H1 (cell line): ENCODE measurements around the gene CIAO2B. TPM values are rescaled to one million over a fixed set of nuclear protein-coding genes. Genes with fewer than 3 reads are reported as not detected.

ENCODE experiments used
- CTCF ChIA-PET: fragments of 300-600 bp; sonication (Branson Sonifier 250); formaldehyde crosslinking; loops from one replicate; lab custom pipeline; 2021; ENCODE audit not compliant: partially characterized antibody; lab: Charles Lee
- POLR2A ChIA-PET: fragments of 300-600 bp; sonication (Branson Sonifier 250); formaldehyde crosslinking; loops from one replicate; lab custom pipeline; 2021; ENCODE audit warnings: inconsistent platforms; ENCODE audit not compliant: partially characterized antibody; lab: Charles Lee
- DNase-seq, 2 experiments: peaks; one replicate each; pipeline versions ENCODE4 v3.0.0 to v3.0.0-alpha.2; 2010 to 2022; ENCODE audit warnings: low spot score in 2 of 2, low read depth in 1 of 2, mixed read lengths in 1 of 2
- FAIRE-seq: peaks from 2 replicates; lab custom pipeline; 2011; peaks lifted over from hg19 to GRCh38; lab: Jason Lieb, UNC
- H2AFZ ChIP-seq: 2 replicates; pipeline ENCODE4 v1.8.1; 2012; ENCODE audit warnings: low read length, inconsistent platforms
- H2AK5ac ChIP-seq: 2 replicates; pipeline ENCODE4 v1.6.1; 2013; ENCODE audit warnings: low read depth, low read length
- H2BK120ac ChIP-seq: replicated peaks from 2 replicates; pipeline ENCODE3; 2013; ENCODE audit warnings: low read depth, low read length, inconsistent platforms
- H2BK12ac ChIP-seq: 2 replicates; pipeline ENCODE4 v1.6.1; 2013; ENCODE audit warnings: low read depth, low read length
- H2BK15ac ChIP-seq: 2 replicates; pipeline ENCODE4 v1.6.1; 2013; ENCODE audit warnings: low read length
- H2BK20ac ChIP-seq: 2 replicates; pipeline ENCODE4 v1.6.1; 2013; ENCODE audit warnings: low read length
- H2BK5ac ChIP-seq: 2 replicates; pipeline ENCODE4 v1.6.1; 2013; ENCODE audit warnings: low read depth, low read length
- H3K14ac ChIP-seq: 2 replicates; pipeline ENCODE4 v1.6.1; 2013; ENCODE audit warnings: inconsistent platforms; ENCODE audit not compliant: insufficient read length
- H3K18ac ChIP-seq: 2 replicates; pipeline ENCODE4 v1.6.1; 2013; ENCODE audit warnings: low read length; ENCODE audit errors: extremely low read depth
- H3K23ac ChIP-seq: 2 replicates; pipeline ENCODE4 v1.6.1; 2013; ENCODE audit warnings: inconsistent platforms; ENCODE audit not compliant: insufficient read length
- H3K23me2 ChIP-seq: 2 replicates; pipeline ENCODE4 v1.6.1; 2013; ENCODE audit warnings: low read depth, low read length
- H3K27ac ChIP-seq: 2 replicates; pipeline ENCODE4 v1.6.1; 2011; ENCODE audit warnings: low read depth, low read length, inconsistent platforms
- H3K27me3 ChIP-seq, 4 experiments: replicated peaks in 1 of 4; 1 replicate in 1 of 4; 2 replicates in 3 of 4; pipeline versions ENCODE4 v1.6.1 to v1.8.1; 2011 to 2013; ENCODE audit warnings: low read length in 3 of 4, mild to moderate bottlenecking in 3 of 4, inconsistent platforms in 2 of 4, mixed read lengths in 2 of 4, moderate library complexity in 1 of 4; ENCODE audit not compliant: control insufficient read depth in 3 of 4, insufficient read depth in 3 of 4; ENCODE audit errors: extremely low read depth in 1 of 4
- H3K36me3 ChIP-seq, 4 experiments: 2 replicates each; pipeline versions ENCODE4 v1.6.1 to v1.8.1; 2011 to 2013; ENCODE audit warnings: mild to moderate bottlenecking in 4 of 4, low read length in 3 of 4, moderate library complexity in 2 of 4, control low read depth in 1 of 4, inconsistent platforms in 1 of 4; ENCODE audit not compliant: insufficient read depth in 4 of 4, control insufficient read depth in 2 of 4
- H3K4ac ChIP-seq: replicated peaks from 2 replicates; pipeline ENCODE3; 2013; ENCODE audit warnings: low read length, low read depth, mixed read lengths, inconsistent platforms; ENCODE audit not compliant: insufficient read length
- H3K4me1 ChIP-seq, 4 experiments: replicated peaks in 1 of 4; 1 replicate in 1 of 4; 2 replicates in 3 of 4; pipeline versions ENCODE4 v1.6.1 to v1.8.1; 2011 to 2013; ENCODE audit warnings: low read length in 3 of 4, inconsistent platforms in 2 of 4, mixed read lengths in 1 of 4; ENCODE audit not compliant: insufficient read depth in 4 of 4, control insufficient read depth in 3 of 4
- H3K4me2 ChIP-seq, 2 experiments: 2 replicates each; pipeline versions ENCODE4 v1.6.1 to v1.8.1; 2011 to 2013; ENCODE audit warnings: low read depth in 2 of 2, low read length in 2 of 2, control low read depth in 1 of 2, inconsistent platforms in 1 of 2, mild to moderate bottlenecking in 1 of 2; ENCODE audit not compliant: insufficient read depth in 1 of 2
- H3K4me3 ChIP-seq, 4 experiments: fragments of 200-600, 300-600 bp in 1 of 4; sonication (generic), shearing (Covaris generic), sonication (Bioruptor Twin) in 1 of 4; 2 replicates each; pipeline versions ENCODE4 v1.5.1 to v1.8.1; 2011 to 2016; ENCODE audit warnings: low read length in 4 of 4, low read depth in 3 of 4, control low read depth in 2 of 4, inconsistent platforms in 2 of 4, mild to moderate bottlenecking in 2 of 4, mixed read lengths in 1 of 4, moderate library complexity in 1 of 4; ENCODE audit not compliant: insufficient read depth in 2 of 4; ENCODE audit errors: extremely low read depth in 1 of 4
- H3K56ac ChIP-seq: replicated peaks from 2 replicates; pipeline ENCODE3; 2013; ENCODE audit warnings: low read depth, mild to moderate bottlenecking, mixed read lengths, low read length, inconsistent platforms; ENCODE audit not compliant: insufficient read length
- H3K79me1 ChIP-seq: 2 replicates; pipeline ENCODE4 v1.6.1; 2013; ENCODE audit warnings: low read depth, low read length, control low read depth
- H3K79me2 ChIP-seq, 2 experiments: 2 replicates each; pipeline versions ENCODE4 v1.6.1 to v1.8.1; 2012 to 2013; ENCODE audit warnings: low read length in 2 of 2, mild to moderate bottlenecking in 2 of 2, inconsistent platforms in 1 of 2; ENCODE audit not compliant: insufficient read depth in 2 of 2, control insufficient read depth in 1 of 2
- H3K9ac ChIP-seq, 4 experiments: replicated peaks in 1 of 4; 1 replicate in 1 of 4; 2 replicates in 3 of 4; pipeline versions ENCODE4 v1.6.1 to v1.8.1; 2011 to 2013; ENCODE audit warnings: low read depth in 3 of 4, low read length in 3 of 4, control low read depth in 2 of 4, mild to moderate bottlenecking in 2 of 4, moderate library complexity in 2 of 4, inconsistent platforms in 1 of 4; ENCODE audit errors: extremely low read depth in 1 of 4
- H3K9me3 ChIP-seq, 2 experiments: 2 replicates each; pipeline versions ENCODE4 v1.6.1 to v1.8.1; 2012 to 2013; ENCODE audit warnings: mild to moderate bottlenecking in 2 of 2, moderate library complexity in 2 of 2, control low read depth in 1 of 2, inconsistent platforms in 1 of 2, low read depth in 1 of 2, low read length in 1 of 2, mixed read lengths in 1 of 2; ENCODE audit not compliant: insufficient read depth in 2 of 2
- H4K20me1 ChIP-seq, 2 experiments: replicated peaks in 1 of 2; 2 replicates each; pipeline versions ENCODE3 to v1.8.1; 2011 to 2013; ENCODE audit warnings: inconsistent platforms in 2 of 2, low read length in 2 of 2, mild to moderate bottlenecking in 1 of 2; ENCODE audit not compliant: insufficient read depth in 2 of 2, control insufficient read depth in 1 of 2
- H4K5ac ChIP-seq: 2 replicates; pipeline ENCODE4 v1.6.1; 2013; ENCODE audit warnings: low read length, low read depth, mixed read lengths, inconsistent platforms; ENCODE audit not compliant: insufficient read length
- H4K8ac ChIP-seq: 2 replicates; pipeline ENCODE4 v1.8.0; 2013; ENCODE audit warnings: mild to moderate bottlenecking, moderate library complexity, low read length, inconsistent platforms; ENCODE audit not compliant: insufficient read depth; ENCODE audit errors: extremely low read depth
- H4K91ac ChIP-seq: replicated peaks from 2 replicates; pipeline ENCODE3; 2013; ENCODE audit warnings: low read length, mixed read lengths, inconsistent platforms; ENCODE audit not compliant: insufficient read length
- CHD2 ChIP-seq: IDR thresholded peaks from 2 replicates; pipeline ENCODE4 v1.6.1; 2012; ENCODE audit warnings: low read length, improper control_type of control experiment
- CREB1 ChIP-seq: IDR thresholded peaks from 2 replicates; pipeline ENCODE4 v1.6.1; 2012; ENCODE audit warnings: inconsistent platforms
- POU5F1 ChIP-seq: IDR thresholded peaks from 2 replicates; pipeline ENCODE4 v1.6.1; 2011; ENCODE audit warnings: low read depth, mild to moderate bottlenecking, low read length, moderate library complexity
- RNF2 ChIP-seq: fragments of 200-900, 300-1000 bp; sonication (generic); IDR thresholded peaks from 2 replicates; pipeline ENCODE4 v1.7.1; 2016; ENCODE audit warnings: borderline replicate concordance, low read depth, mild to moderate bottlenecking, antibody characterized with exemption, low read length; ENCODE audit not compliant: poor library complexity, severe bottlenecking; ENCODE audit errors: missing control alignments
- SRF ChIP-seq: IDR thresholded peaks from 2 replicates; pipeline ENCODE4 v1.6.1; 2011; ENCODE audit warnings: mild to moderate bottlenecking, low read depth, low read length, moderate library complexity
- WGBS, 2 experiments: shearing (Covaris generic) in 1 of 2; methylation state at CpG; one replicate each; pipeline versions ENCODE4 v1.1.6 to v1.1.7; 2013 to 2015; ENCODE audit warnings: low lambda C conversion rate in 2 of 2, mixed read lengths in 2 of 2, inconsistent platforms in 1 of 2, low coverage in 1 of 2, missing lambda C conversion rate in 1 of 2; ENCODE audit not compliant: insufficient replicate concordance in 2 of 2, insufficient coverage in 1 of 2, insufficient read length in 1 of 2; ENCODE audit errors: extremely low coverage in 1 of 2, missing lambda C conversion rate in 1 of 2; 5-methylcytosine and 5-hydroxymethylcytosine counted together
- polyA plus RNA-seq, 7 experiments: library from polyadenylated mRNA; depleted of rRNA in 3 of 7; stranded (reverse) in 5 of 7; unstranded in 2 of 7; fragments of >200 nt in 5 of 7; fragments of 200-250 nt in 2 of 7; gene quantifications; 1 replicate in 5 of 7; 2 replicates in 1 of 7; 4 replicates in 1 of 7; pipeline versions ENCODE4 v1.2.1 to v1.2.3, GENCODE V29; 2011 to 2013; ENCODE audit warnings: missing spikeins in 2 of 7, mixed read lengths in 2 of 7
- total RNA-seq: library from RNA; stranded (reverse); fragmentation: NEBNext Ultra II Directional; extraction: Animal tissue kit (Norgen Biotek cat#: 25700); gene quantifications from 2 replicates; pipeline ENCODE4 v1.2.1, GENCODE V29; 2021
- TF ChIP-seq, protein P1 (sequence below): IDR thresholded peaks from 2 replicates; pipeline ENCODE4 v1.6.1; 2012; ENCODE audit warnings: inconsistent platforms

The CIAO2B gene
- total and polyA plus RNA-seq, 2 of the 8 experiments (the other 6 are each of a cell fraction or from before 2014, with no cell fraction given): 65.6 to 248 TPM

DNA sequence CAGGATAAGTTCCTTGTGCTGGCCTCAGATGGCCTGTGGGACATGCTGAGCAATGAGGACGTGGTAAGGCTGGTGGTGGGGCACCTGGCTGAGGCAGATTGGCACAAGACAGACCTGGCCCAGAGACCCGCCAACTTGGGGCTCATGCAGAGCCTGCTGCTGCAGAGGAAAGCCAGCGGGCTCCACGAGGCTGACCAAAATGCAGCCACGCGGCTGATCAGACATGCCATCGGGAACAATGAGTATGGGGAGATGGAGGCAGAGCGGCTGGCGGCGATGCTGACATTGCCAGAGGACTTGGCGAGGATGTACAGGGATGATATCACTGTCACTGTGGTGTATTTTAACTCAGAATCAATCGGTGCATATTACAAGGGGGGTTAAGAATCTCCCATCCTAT is 48.7 kb downstream of the CIAO2B start:
- peaks cover 10 to 34% (median 22%) of the 10 kb centered on the region in 4 experiments for H3K36me3 ChIP-seq
- H3K56ac ChIP-seq: no peak overlapping the region
- H3K27me3 ChIP-seq: no peaks in the 10 kb centered on the region
- H3K4me3 ChIP-seq: no peak overlapping the region
- H3K27ac ChIP-seq: no peak overlapping the region
- peaks cover 3% of the 10 kb centered on the region; the same call in 1 of the 2 replicates for H3K23me2 ChIP-seq
- H4K91ac ChIP-seq: no peak overlapping the region
- H3K79me2 ChIP-seq: peaks cover 0 to 30% of the 10 kb centered on the region in 2 experiments; a peak in 3 of 4 replicates
- POLR2A ChIA-PET: interaction anchor here (1.2 to 1.5 kb wide), 2 partner anchors 10 to 22 kb away, joined by 3 to 4 read pairs; no protein-coding TSS in a partner anchor
- H2BK15ac ChIP-seq: no peak overlapping the region
- H3K18ac ChIP-seq: no peak overlapping the region
- no peak overlapping the region for H2BK20ac ChIP-seq
- H4K8ac ChIP-seq: 0 out of 2 replicates have a peak overlapping the region, but pooled peaks have one; percentile 18
- no peak overlapping the region for H2BK12ac ChIP-seq
- H2BK120ac ChIP-seq: no peak overlapping the region
- FAIRE-seq: no peak
- H3K4ac ChIP-seq: no peak overlapping the region
- H2AK5ac ChIP-seq: no peak overlapping the region
- CTCF ChIA-PET: interaction anchor here (1.3 to 42.0 kb wide), 4 partner anchors 10 to 30 kb away, joined by 4 to 1009 read pairs (median 5); partner anchors contain the start of genes CDH16 and RRAD
- no peak overlapping the region for H3K14ac ChIP-seq
- TF ChIP-seq CHD2 (no peak), CREB1 (no peak), RNF2 (no peak), SRF (no peak), POU5F1 (no peak)
- TF ChIP-seq, protein P1, sequence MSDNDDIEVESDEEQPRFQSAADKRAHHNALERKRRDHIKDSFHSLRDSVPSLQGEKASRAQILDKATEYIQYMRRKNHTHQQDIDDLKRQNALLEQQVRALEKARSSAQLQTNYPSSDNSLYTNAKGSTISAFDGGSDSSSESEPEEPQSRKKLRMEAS: no peak
- H3K79me1 ChIP-seq: peaks cover 12% of the 10 kb centered on the region
- peaks cover 7 to 19% of the 10 kb centered on the region in 2 experiments for H4K20me1 ChIP-seq
- H2AFZ ChIP-seq: no peak overlapping the region
- no peak overlapping the region for H4K5ac ChIP-seq
- no peak overlapping the region for H3K23ac ChIP-seq
- no peak overlapping the region for H3K4me2 ChIP-seq
- peaks cover 0 to 5% (median under 1%) of the 10 kb centered on the region in 4 experiments; a peak in 3 of 7 replicates for H3K4me1 ChIP-seq
- no peak for DNase-seq
- no peak overlapping the region for H3K9ac ChIP-seq
- no peaks in the 10 kb centered on the region for H3K9me3 ChIP-seq
- WGBS, 2 experiments: 93% methylated on average over 12 of the region's 12 CpGs; no CpG with 5 or more reads in 1 of the 2 experiments
- H2BK5ac ChIP-seq: no peak overlapping the region
